Lower leg skin (tissue), 4 donors: Measurements from ENCODE around the gene BIRC6. TPM values are rescaled to one million over a fixed set of nuclear protein-coding genes. Genes with fewer than 3 reads are reported as not detected.

ENCODE experiments used
- DNase-seq, 2 donors: peaks; one replicate each; pipeline ENCODE4 v3.0.0-alpha.2; 2019; ENCODE audit warnings: low spot score in 2 of 2
- H3K4me3 ChIP-seq: fragments of 200-600 bp; sonication (generic); 2 replicates; pipeline ENCODE4 v1.5.1; 2017; ENCODE audit warnings: mild to moderate bottlenecking, low read depth; ENCODE audit not compliant: poor library complexity, severe bottlenecking
- POLR2A ChIP-seq, 2 donors: fragments of 450-650 bp; IDR thresholded peaks; one replicate each; pipeline ENCODE4 v1.6.1; 2016 to 2017; ENCODE audit warnings: antibody characterized with exemption in 2 of 2, mild to moderate bottlenecking in 1 of 2, moderate library complexity in 1 of 2
- WGBS, 2 donors: methylation state at CpG; one replicate each; pipeline ENCODE4 v1.1.5; 2018; 5-methylcytosine and 5-hydroxymethylcytosine counted together
- intact Hi-C: fragments of 100-400 bp; cut with DNase I; formaldehyde crosslinking; loops from one replicate; pipeline ENCODE4 v1.15.0; 2023; ENCODE audit warnings: low total_unique reads
- total RNA-seq, 4 donors: library from RNA; depleted of rRNA; stranded (reverse); fragments of >200 nt; gene quantifications; one replicate each; pipeline ENCODE4 v1.1.0, GENCODE V29; 2016
- TF ChIP-seq, protein P1 (sequence below), 3 donors: fragments of 450-650 bp; IDR thresholded peaks; one replicate each; pipeline ENCODE4 v1.5.1; 2016; ENCODE audit warnings: antibody characterized with exemption in 3 of 3, mild to moderate bottlenecking in 3 of 3, moderate library complexity in 2 of 3

Gene BIRC6
- total RNA-seq, 4 donors from 2014 or later, result 70.3 to 146 (median 95.6) TPM

DNA sequence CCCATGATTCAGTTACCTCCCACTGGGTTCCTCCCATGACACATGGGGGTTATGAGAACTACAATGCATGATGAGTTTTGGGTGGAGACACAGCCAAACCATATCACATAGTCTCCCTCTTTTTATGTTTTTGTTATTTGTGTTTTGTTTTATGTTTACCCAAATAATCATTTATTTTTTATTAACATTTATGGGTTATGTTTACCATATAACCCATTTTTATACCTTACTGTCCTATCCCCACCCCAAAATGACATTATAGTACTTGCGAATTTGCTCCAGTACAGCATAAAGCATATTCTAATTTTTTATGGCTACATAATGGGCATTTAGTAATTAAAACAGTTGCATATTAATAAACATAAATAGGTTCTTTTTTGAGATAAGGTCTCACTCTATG is 209.1 kb downstream of the BIRC6 start:
- intact Hi-C loops, result no loop called here
- WGBS, 2 donors, result 97 to 98% methylated on average over 1 of the region's 1 CpG
- TF ChIP-seq POLR2A (IDR thresholded peaks at IDR 0.05), result no peak
- TF ChIP-seq, protein P1, sequence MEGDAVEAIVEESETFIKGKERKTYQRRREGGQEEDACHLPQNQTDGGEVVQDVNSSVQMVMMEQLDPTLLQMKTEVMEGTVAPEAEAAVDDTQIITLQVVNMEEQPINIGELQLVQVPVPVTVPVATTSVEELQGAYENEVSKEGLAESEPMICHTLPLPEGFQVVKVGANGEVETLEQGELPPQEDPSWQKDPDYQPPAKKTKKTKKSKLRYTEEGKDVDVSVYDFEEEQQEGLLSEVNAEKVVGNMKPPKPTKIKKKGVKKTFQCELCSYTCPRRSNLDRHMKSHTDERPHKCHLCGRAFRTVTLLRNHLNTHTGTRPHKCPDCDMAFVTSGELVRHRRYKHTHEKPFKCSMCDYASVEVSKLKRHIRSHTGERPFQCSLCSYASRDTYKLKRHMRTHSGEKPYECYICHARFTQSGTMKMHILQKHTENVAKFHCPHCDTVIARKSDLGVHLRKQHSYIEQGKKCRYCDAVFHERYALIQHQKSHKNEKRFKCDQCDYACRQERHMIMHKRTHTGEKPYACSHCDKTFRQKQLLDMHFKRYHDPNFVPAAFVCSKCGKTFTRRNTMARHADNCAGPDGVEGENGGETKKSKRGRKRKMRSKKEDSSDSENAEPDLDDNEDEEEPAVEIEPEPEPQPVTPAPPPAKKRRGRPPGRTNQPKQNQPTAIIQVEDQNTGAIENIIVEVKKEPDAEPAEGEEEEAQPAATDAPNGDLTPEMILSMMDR (IDR thresholded peaks at IDR 0.05), result no peak

DNA sequence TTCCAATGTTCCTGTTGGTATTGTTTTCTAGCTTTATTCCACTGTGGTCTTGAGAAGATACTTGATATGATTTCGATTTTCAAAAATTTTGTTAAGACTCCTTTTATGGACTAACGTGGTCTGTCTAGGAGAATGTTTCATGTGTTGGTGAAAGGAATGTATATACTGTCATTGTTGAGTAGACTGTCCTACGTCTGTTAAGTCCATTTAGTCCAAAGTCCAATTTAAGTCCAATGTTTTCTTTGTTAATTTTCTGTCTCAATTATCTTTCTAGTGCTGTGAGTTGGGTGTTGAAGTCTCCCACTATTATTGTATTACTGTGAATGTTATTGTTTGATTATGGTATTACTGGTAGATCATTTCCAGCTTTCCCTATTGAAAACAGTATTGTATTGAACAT is 215.2 kb downstream of the BIRC6 start:
- TF ChIP-seq, protein P1 (IDR thresholded peaks at IDR 0.05), result no peak
- TF ChIP-seq POLR2A (IDR thresholded peaks at IDR 0.05), result no peak
- DNase-seq, result no peak
- 94 to 98% methylated on average over 3 of the region's 3 CpGs for WGBS, 2 donors
- H3K4me3 ChIP-seq, result no peak overlapping the region
- intact Hi-C loops, result no loop called here

More for the DNA sequence above, 209.1 kb downstream of the BIRC6 start:
- no peak overlapping the region for H3K4me3 ChIP-seq
- DNase-seq, result no peak

DNA sequence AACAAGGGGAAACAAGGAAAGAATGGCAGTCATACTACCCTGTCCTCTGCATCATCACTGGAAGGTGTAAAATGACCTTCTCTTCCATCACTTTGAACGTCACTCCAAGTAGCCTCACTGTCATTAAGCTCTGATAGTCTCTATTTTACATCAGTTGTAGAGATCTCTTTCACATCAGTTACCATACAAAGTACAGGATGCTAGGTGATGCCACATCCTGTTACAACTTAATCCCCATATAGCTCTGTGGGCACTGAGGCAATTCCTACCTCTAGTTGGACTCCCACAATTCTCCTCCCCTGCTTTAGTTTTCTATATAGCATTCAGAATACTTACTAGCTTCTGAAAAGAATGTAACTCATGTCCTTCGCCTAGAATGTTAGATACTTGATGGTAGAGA is 215.9 kb downstream of the BIRC6 start:
- WGBS, 2 donors, result 94 to 97% methylated on average over 2 of the region's 2 CpGs
- TF ChIP-seq, protein P1 (IDR thresholded peaks at IDR 0.05), result no peak
- intact Hi-C loops, result no loop called here

DNA sequence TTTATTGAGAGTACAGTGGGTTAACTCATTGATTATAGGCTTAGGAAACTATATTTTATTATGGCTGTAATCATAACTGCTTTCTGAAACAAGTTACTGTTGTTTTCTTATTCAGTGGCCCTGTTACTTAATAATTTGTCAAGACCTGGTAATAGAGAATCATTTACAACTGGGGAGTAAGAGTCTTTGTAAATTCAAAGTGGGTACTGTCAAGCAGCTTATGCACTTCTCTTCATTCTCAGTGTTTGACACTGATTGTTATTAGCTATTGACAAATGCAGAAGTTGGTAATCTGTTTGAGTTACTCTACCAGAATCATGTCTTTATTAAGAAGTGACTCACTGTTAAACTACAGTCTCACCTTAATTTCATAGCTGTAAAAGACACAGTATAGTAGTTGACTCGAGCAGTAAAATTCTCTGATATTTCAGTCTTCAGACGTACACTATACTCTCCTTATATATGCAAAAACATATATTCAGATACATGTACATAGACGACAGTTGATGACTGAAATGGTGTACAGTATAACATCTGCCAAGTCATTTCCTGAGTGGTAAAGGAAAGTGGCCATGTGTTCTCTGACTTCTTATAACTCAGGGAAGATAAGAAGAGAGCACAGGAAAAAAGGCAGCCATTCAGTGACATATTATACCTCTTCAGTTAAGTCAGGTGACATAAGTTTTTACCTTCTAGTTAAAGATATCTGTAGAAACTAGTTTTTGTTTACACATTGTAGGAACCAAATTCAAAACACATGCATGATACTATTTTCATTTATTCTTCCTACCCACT is 235.0 kb downstream of the BIRC6 start:
- no peak for DNase-seq

More for the DNA sequence above, 215.9 kb downstream of the BIRC6 start:
- DNase-seq, result no peak
- no peak overlapping the region for H3K4me3 ChIP-seq

DNA sequence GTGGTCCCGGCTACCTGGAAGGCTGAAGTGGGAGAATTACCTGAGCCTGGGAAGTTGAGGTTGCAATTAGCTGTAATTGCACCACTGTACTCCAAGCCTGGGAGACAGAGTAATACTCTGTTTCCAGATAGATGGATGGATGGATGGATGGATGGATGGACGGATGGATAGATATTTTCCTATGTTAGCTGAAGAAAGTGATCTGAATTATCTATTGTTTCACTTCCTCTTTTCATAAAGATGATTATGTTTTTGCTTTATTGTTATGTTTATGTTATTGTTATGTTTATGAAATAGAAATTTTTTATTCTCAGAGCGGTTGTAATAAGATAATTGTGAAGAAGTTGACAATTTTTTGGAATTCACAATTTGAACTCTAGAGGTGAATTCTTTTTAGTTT is 237.8 kb downstream of the BIRC6 start:
- TF ChIP-seq POLR2A (IDR thresholded peaks at IDR 0.05), result no peak
- TF ChIP-seq, protein P1 (IDR thresholded peaks at IDR 0.05), result no peak

More for the DNA sequence above, 235.0 kb downstream of the BIRC6 start:
- no peak overlapping the region for H3K4me3 ChIP-seq
- TF ChIP-seq, protein P1 (IDR thresholded peaks at IDR 0.05), result no peak
- TF ChIP-seq POLR2A (IDR thresholded peaks at IDR 0.05), result no peak
- intact Hi-C loops, result no loop called here
- WGBS, 2 donors, result 67 to 75% methylated on average over 3 of the region's 3 CpGs

More for the DNA sequence above, 237.8 kb downstream of the BIRC6 start:
- no peak for DNase-seq
- intact Hi-C loops, result no loop called here
- WGBS, 2 donors, result 90 to 94% methylated on average over 3 of the region's 3 CpGs
- H3K4me3 ChIP-seq, result no peak overlapping the region
